Nephron progenitor cell (in vitro differentiated cells): ENCODE measurements around the gene ADAM12.
"Not testable (repeated sequence)": the region's sequence is repeated elsewhere in the genome, so short reads cannot be mapped to it uniquely, and the experiment has no call there.

Experiments used
- DNase-seq: peaks from one replicate; pipeline ENCODE4 v3.0.0; 2021
- H3K27ac Mint-ChIP-seq: 2 replicates; pipeline ENCODE4 v1.8.0; 2021; ENCODE audit warnings: mild to moderate bottlenecking, moderate library complexity, mixed read lengths
- H3K27me3 Mint-ChIP-seq: 2 replicates; pipeline ENCODE4 v1.8.0; 2021; ENCODE audit warnings: mild to moderate bottlenecking, low read depth, mixed read lengths; ENCODE audit not compliant: poor library complexity
- H3K36me3 Mint-ChIP-seq: 2 replicates; pipeline ENCODE4 v1.8.0; 2021; ENCODE audit warnings: low read depth, mixed read lengths
- H3K4me1 Mint-ChIP-seq: 2 replicates; pipeline ENCODE4 v1.8.0; 2021; ENCODE audit warnings: mixed read lengths
- H3K4me3 Mint-ChIP-seq: 2 replicates; pipeline ENCODE4 v1.8.0; 2021; ENCODE audit warnings: mild to moderate bottlenecking, moderate library complexity, mixed read lengths
- H3K9me3 Mint-ChIP-seq: 2 replicates; pipeline ENCODE4 v1.8.0; 2021; ENCODE audit warnings: mild to moderate bottlenecking, moderate library complexity, mixed read lengths
- CTCF ChIP-seq: fragments of 200-600 bp; sonication (generic); IDR thresholded peaks from 2 replicates; pipeline ENCODE4 v1.5.0; 2021; ENCODE audit warnings: antibody characterized with exemption

The ADAM12 gene

GRCh38 chr10:126179637-126180036, 208.6 kb downstream of the ADAM12 start:
- peaks cover 6% of the 10 kb centered on the region for H3K27me3 Mint-ChIP-seq
- H3K27ac Mint-ChIP-seq: no peak overlapping the region
- H3K9me3 Mint-ChIP-seq: no peaks in the 10 kb centered on the region
- H3K4me3 Mint-ChIP-seq: no peak overlapping the region
- H3K36me3 Mint-ChIP-seq: no peaks in the 10 kb centered on the region
- H3K4me1 Mint-ChIP-seq: peaks cover 34% of the 10 kb centered on the region
- DNase-seq: no peak
- TF ChIP-seq CTCF: no peak

- peaks cover 6% of the 10 kb centered on the region for H3K27me3 Mint-ChIP-seq
- H3K4me1 Mint-ChIP-seq: peaks cover 39% of the 10 kb centered on the region
- no peak for TF ChIP-seq CTCF
- no peak overlapping the region for H3K27ac Mint-ChIP-seq
- H3K36me3 Mint-ChIP-seq: no peaks in the 10 kb centered on the region
- H3K9me3 Mint-ChIP-seq: no peaks in the 10 kb centered on the region
- no peak for DNase-seq
- no peak overlapping the region for H3K4me3 Mint-ChIP-seq
Measured at GRCh38 chr10:126177417-126178030, 210.8 kb downstream of the ADAM12 start.

GRCh38 chr10:126175641-126176262, 212.5 kb downstream of the ADAM12 start:
- no peak for DNase-seq
- H3K27me3 Mint-ChIP-seq: peaks cover 6% of the 10 kb centered on the region
- TF ChIP-seq CTCF: no peak
- no peaks in the 10 kb centered on the region for H3K36me3 Mint-ChIP-seq
- no peaks in the 10 kb centered on the region for H3K9me3 Mint-ChIP-seq
- peak overlapping the region; percentile 96 for H3K27ac Mint-ChIP-seq
- H3K4me1 Mint-ChIP-seq: peaks cover 43% of the 10 kb centered on the region
- no peak overlapping the region for H3K4me3 Mint-ChIP-seq

GRCh38 chr10:126172755-126173154, 215.5 kb downstream of the ADAM12 start:
- peaks cover 50% of the 10 kb centered on the region for H3K4me1 Mint-ChIP-seq
- not testable (repeated sequence) for H3K36me3 Mint-ChIP-seq, H3K27me3 Mint-ChIP-seq, H3K4me3 Mint-ChIP-seq, H3K9me3 Mint-ChIP-seq, DNase-seq, H3K27ac Mint-ChIP-seq

GRCh38 chr10:126171555-126171954, 216.7 kb downstream of the ADAM12 start:
- DNase-seq: no peak
- Mint-ChIP-seq H3K36me3 (no peaks in the 10 kb centered on the region), H3K9me3 (no peaks in the 10 kb centered on the region), H3K27ac (no peak overlapping the region), H3K27me3 (no peaks in the 10 kb centered on the region), H3K4me3 (no peak overlapping the region), H3K4me1 (peaks cover 48% of the 10 kb centered on the region)
- TF ChIP-seq CTCF: no peak

- no peak for TF ChIP-seq CTCF
- Mint-ChIP-seq H3K4me3 (no peak overlapping the region), H3K9me3 (no peaks in the 10 kb centered on the region), H3K36me3 (no peaks in the 10 kb centered on the region), H3K27me3 (no peaks in the 10 kb centered on the region), H3K4me1 (peaks cover 44% of the 10 kb centered on the region), H3K27ac (no peak overlapping the region)
- no peak for DNase-seq
Measured at GRCh38 chr10:126170776-126171175, 217.5 kb downstream of the ADAM12 start.
